Uterus (tissue), 4 donors: ENCODE data around the gene RAB9A. TPM values are rescaled to one million over a fixed set of nuclear protein-coding genes. Genes with fewer than 3 reads are reported as not detected.

Source experiments
- DNase-seq, 2 donors: peaks; one replicate each; pipeline ENCODE4 v3.0.0-alpha.2; 2019 to 2020
- H3K27ac ChIP-seq, 2 donors: fragments of 200-600 bp; sonication (generic); 1 replicate in 1 of 2; 2 replicates in 1 of 2; pipeline ENCODE4 v1.5.1; 2016 to 2018
- H3K27me3 ChIP-seq, 2 donors: fragments of 200-600 bp; sonication (generic); one replicate each; pipeline ENCODE4 v1.5.1; 2018 to 2019; ENCODE audit warnings: control low read depth in 1 of 2
- H3K36me3 ChIP-seq, 2 donors: fragments of 200-600 bp; sonication (generic); one replicate each; pipeline ENCODE4 v1.5.1; 2019; ENCODE audit warnings: control low read depth in 1 of 2
- H3K4me1 ChIP-seq, 2 donors: fragments of 200-600 bp; sonication (generic); one replicate each; pipeline ENCODE4 v1.5.1; 2018 to 2019; ENCODE audit warnings: control low read depth in 1 of 2
- H3K4me3 ChIP-seq, 2 donors: fragments of 200-600 bp; sonication (generic); 1 replicate in 1 of 2; 2 replicates in 1 of 2; pipeline ENCODE4 v1.5.1; 2018 to 2019; ENCODE audit warnings: mild to moderate bottlenecking in 1 of 2
- H3K9me3 ChIP-seq, 2 donors: fragments of 200-600 bp; sonication (generic); one replicate each; pipeline ENCODE4 v1.5.1; 2019; ENCODE audit warnings: control low read depth in 1 of 2
- CTCF ChIP-seq, 4 experiments: fragments of 200-600 bp in 2 of 4; fragments of 450-650 bp in 2 of 4; sonication (generic) in 2 of 4; IDR thresholded peaks; one replicate each; pipeline ENCODE4 v1.5.1; 2016 to 2019; ENCODE audit warnings: antibody characterized with exemption in 4 of 4, mild to moderate bottlenecking in 2 of 4, moderate library complexity in 1 of 4
- POLR2A ChIP-seq, 2 donors: fragments of 450-650 bp; IDR thresholded peaks; one replicate each; pipeline ENCODE4 v1.6.1; 2016; ENCODE audit warnings: antibody characterized with exemption in 2 of 2, mild to moderate bottlenecking in 1 of 2, moderate library complexity in 1 of 2
- intact Hi-C: fragments of 100-400 bp; cut with DNase I; formaldehyde crosslinking; loops from one replicate; pipeline ENCODE4 v1.15.1; 2023; ENCODE audit warnings: low total_unique reads
- total RNA-seq, 4 donors: library from RNA; depleted of rRNA in 3 of 4; stranded (reverse); fragments of >200 nt in 3 of 4; gene quantifications; one replicate each; pipeline versions ENCODE4 v1.1.0 to v1.2.4, GENCODE V29; 2014 to 2023
- donor health status: DM: yes; HTN: yes; CAD: no.

The RAB9A gene
- total RNA-seq, 4 donors from 2014 or later = 27.2 to 40.2 (median 28.2) TPM

DNA sequence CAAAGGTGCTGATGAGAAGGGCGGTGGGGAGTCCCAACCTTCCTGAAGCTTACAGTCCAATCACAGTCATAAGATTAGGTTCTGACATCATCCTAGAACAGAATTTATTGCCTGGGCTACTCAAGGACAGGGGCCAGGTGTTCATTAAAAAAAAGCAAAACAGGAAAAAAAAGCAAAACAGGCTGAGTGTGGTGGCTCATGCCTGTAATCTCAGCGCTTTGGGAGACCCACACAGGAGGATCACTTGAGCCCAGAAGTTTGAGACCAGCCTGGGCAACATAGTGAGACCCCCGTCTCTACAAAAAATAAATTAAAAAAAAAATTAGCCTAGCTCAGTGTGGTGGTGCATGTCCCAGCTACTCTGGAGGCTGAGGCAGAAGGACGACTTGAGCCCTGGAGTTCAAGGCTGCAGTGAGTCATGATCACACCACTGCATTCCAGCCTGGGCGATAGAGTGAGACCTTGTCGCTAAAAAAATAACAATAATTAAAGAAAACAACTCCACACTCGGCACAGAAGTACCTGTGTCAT lies 3.0 kb downstream of the RAB9A start:
- Histone ChIP-seq H3K4me3 (no peak overlapping the region), H3K27me3 (no peaks in the 10 kb centered on the region), H3K27ac (peak overlapping the region in 1 of 2 donors; percentile 36), H3K4me1 (no peaks in the 10 kb centered on the region), H3K9me3 (no peaks in the 10 kb centered on the region), H3K36me3 (no peaks in the 10 kb centered on the region)
- TF ChIP-seq CTCF (IDR thresholded peaks at IDR 0.05) (no peak), POLR2A (IDR thresholded peaks at IDR 0.05) (no peak)
- DNase-seq = no peak
- intact Hi-C loops = no loop called here

DNA sequence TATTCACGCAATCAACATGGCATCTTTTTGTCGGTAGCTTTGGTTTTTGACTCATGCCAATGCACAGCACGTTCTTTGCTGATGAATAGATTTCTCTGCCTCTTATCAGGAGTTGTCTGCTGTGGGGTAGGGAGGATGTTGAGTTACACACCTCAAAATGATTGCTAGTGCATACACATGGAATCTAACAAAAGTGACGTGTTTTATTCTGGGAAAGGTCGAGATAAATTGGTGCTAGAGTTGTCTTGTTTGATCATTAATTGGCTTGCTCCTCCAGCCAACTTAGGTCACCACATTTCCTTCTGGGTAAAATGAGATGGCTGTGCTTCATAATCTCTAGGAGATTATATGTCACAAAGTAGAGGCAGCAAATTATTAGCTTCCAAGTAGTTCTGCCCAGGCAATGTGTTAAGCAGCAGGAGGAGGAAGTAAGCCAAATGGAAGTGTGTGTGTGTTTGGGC lies 3.9 kb downstream of the RAB9A start:
- no peaks in the 10 kb centered on the region for H3K4me1 ChIP-seq
- H3K27me3 ChIP-seq = no peaks in the 10 kb centered on the region
- H3K27ac ChIP-seq = peak overlapping the region; percentile 16 to 36
- H3K4me3 ChIP-seq = no peak overlapping the region
- no peaks in the 10 kb centered on the region for H3K36me3 ChIP-seq
- H3K9me3 ChIP-seq = no peaks in the 10 kb centered on the region
- TF ChIP-seq CTCF (IDR thresholded peaks at IDR 0.05) (no peak), POLR2A (IDR thresholded peaks at IDR 0.05) (no peak)
- no peak for DNase-seq
- intact Hi-C loops = no loop called here

DNA sequence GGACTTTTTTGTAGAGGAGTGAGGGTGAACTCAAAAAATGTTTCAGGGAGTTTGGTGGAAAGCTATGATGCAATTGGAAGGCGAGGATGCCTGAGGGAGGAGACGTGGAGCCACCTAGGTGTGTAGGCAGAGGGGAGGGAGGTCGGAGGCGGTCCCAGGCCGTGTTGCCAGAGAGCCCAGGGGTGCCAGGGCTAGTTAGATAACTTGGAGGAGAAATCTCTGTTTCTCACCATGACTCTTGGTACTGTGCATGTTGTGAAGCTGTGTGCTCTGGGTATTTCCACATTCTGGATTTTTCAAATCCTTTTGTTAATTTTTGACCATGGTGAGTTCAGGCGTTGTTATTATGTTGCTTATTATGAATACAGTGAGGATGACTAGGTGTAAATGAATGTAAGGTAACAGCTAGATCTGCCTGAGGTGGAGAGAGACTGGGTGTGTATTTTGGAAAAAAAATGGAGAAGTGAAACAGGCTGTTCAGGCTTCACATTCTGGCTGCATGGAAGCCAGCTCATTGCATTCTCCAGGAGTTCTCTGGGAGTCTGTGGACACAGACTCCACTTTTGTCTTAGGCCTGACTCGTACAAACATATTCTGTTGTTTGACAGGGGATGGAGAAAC lies 4.5 kb downstream of the RAB9A start:
- peak overlapping the region; percentile 16 to 36 for H3K27ac ChIP-seq
- no peak overlapping the region for H3K4me3 ChIP-seq
- no peaks in the 10 kb centered on the region for H3K27me3 ChIP-seq
- DNase-seq = no peak
- no peaks in the 10 kb centered on the region for H3K9me3 ChIP-seq
- intact Hi-C loops = no loop called here
- TF ChIP-seq POLR2A (IDR thresholded peaks at IDR 0.05) (no peak), CTCF (IDR thresholded peaks at IDR 0.05) (no peak)
- H3K36me3 ChIP-seq = no peaks in the 10 kb centered on the region
- no peaks in the 10 kb centered on the region for H3K4me1 ChIP-seq

- no peak for DNase-seq
- Histone ChIP-seq H3K27me3 (no peaks in the 10 kb centered on the region), H3K9me3 (no peaks in the 10 kb centered on the region), H3K4me1 (no peaks in the 10 kb centered on the region), H3K4me3 (no peak overlapping the region), H3K36me3 (no peaks in the 10 kb centered on the region), H3K27ac (peak overlapping the region; percentile 21 to 36)
- TF ChIP-seq POLR2A (IDR thresholded peaks at IDR 0.05) (no peak), CTCF (IDR thresholded peaks at IDR 0.05) (no peak)
- intact Hi-C loops = no loop called here
These were observed 5.4 kb downstream of the RAB9A start for GRCh38 chrX:13694359-13694758.

- Histone ChIP-seq H3K27me3 (no peaks in the 10 kb centered on the region), H3K27ac (peak overlapping the region; percentile 21 to 36), H3K4me1 (no peaks in the 10 kb centered on the region), H3K4me3 (no peak overlapping the region), H3K36me3 (no peaks in the 10 kb centered on the region), H3K9me3 (no peaks in the 10 kb centered on the region)
- no peak for TF ChIP-seq CTCF (IDR thresholded peaks at IDR 0.05)
- no peak for TF ChIP-seq POLR2A (IDR thresholded peaks at IDR 0.05)
- DNase-seq = no peak
- intact Hi-C loops = no loop called here
These were observed 6.1 kb downstream of the RAB9A start for GRCh38 chrX:13694983-13695382.
